ENCODE measurements around the gene KLC1. TPM values are rescaled to one million over a fixed set of nuclear protein-coding genes. Genes with fewer than 3 reads are reported as not detected.
"Not testable (repeated sequence)": the region's sequence is repeated elsewhere in the genome, so short reads cannot be mapped to it uniquely, and the experiment has no call there.

KLC1 gene
- total RNA-seq, 1 donor from 2014 or later, result 122 TPM

GRCh38 chr14:103625356-103626095, 3.5 kb upstream of the KLC1 start:
- no peak for DNase-seq

- no peak for DNase-seq
Measured at GRCh38 chr14:103626146-103626850, 2.7 kb upstream of the KLC1 start.

- DNase-seq, result no peak
Measured at GRCh38 chr14:103627073-103628025, 1.7 kb upstream of the KLC1 start.

GRCh38 chr14:103628221-103628683, 759 bp upstream of the KLC1 start:
- DNase-seq, result no peak

- DNase-seq, result peak; percentile 6
Measured at GRCh38 chr14:103629503-103630121, 601 bp downstream of the KLC1 start.

GRCh38 chr14:103630364-103631108, 1.5 kb downstream of the KLC1 start:
- no peak for DNase-seq

GRCh38 chr14:103633391-103633790, 4.4 kb downstream of the KLC1 start:
- no peak for DNase-seq

- no peak for DNase-seq
Measured at GRCh38 chr14:103634156-103634555, 5.1 kb downstream of the KLC1 start.

- no peak for DNase-seq
Measured at GRCh38 chr14:103638594-103638993, 9.6 kb downstream of the KLC1 start.

- DNase-seq, result no peak
Measured at GRCh38 chr14:103641161-103641560, 12.2 kb downstream of the KLC1 start.

- DNase-seq, result no peak
Measured at GRCh38 chr14:103646189-103646588, 17.2 kb downstream of the KLC1 start.

- DNase-seq, result no peak
Measured at GRCh38 chr14:103649001-103649400, 20.0 kb downstream of the KLC1 start.

- no peak for DNase-seq
Measured at GRCh38 chr14:103650213-103650612, 21.2 kb downstream of the KLC1 start.

- no peak for DNase-seq
Measured at GRCh38 chr14:103651585-103651984, 22.6 kb downstream of the KLC1 start.

GRCh38 chr14:103652806-103653205, 23.8 kb downstream of the KLC1 start:
- no peak for DNase-seq

GRCh38 chr14:103653336-103653735, 24.3 kb downstream of the KLC1 start:
- DNase-seq, result not testable (repeated sequence)

- DNase-seq, result no peak
Measured at GRCh38 chr14:103653805-103654204, 24.8 kb downstream of the KLC1 start.

- DNase-seq, result no peak
Measured at GRCh38 chr14:103654619-103655018, 25.6 kb downstream of the KLC1 start.

- DNase-seq, result no peak
Measured at GRCh38 chr14:103656031-103656755, 27.2 kb downstream of the KLC1 start.

GRCh38 chr14:103656756-103657133, 27.7 kb downstream of the KLC1 start:
- DNase-seq, result no peak

GRCh38 chr14:103657471-103657870, 28.5 kb downstream of the KLC1 start:
- no peak for DNase-seq

Data from skin of body (tissue), 2 donors.